Endothelial cell of umbilical vein (primary cell): ENCODE results near the gene LRP10. TPM values are rescaled to one million over a fixed set of nuclear protein-coding genes. Genes with fewer than 3 reads are reported as not detected.
"Not testable (repeated sequence)": the region's sequence is repeated elsewhere in the genome, so short reads cannot be mapped to it uniquely, and the experiment has no call there.

Experiments used
- BruUV-seq: library from RNA; stranded (reverse); fragments of 400-500 nt; replicated peaks from 2 replicates; lab custom pipeline; 2021; lab: Mats Ljungman, UMichigan
- CTCF ChIA-PET: fragments of 300-600, 350-600 bp; sonication (Branson Sonifier 250); formaldehyde crosslinking; loops from one replicate; lab custom pipeline; 2021; ENCODE audit warnings: antibody characterized with exemption, inconsistent platforms; lab: Charles Lee
- POLR2A ChIA-PET: fragments of 300-600, 350-600 bp; sonication (Branson Sonifier 250); formaldehyde crosslinking; loops from one replicate; lab custom pipeline; 2021; ENCODE audit warnings: antibody characterized with exemption, inconsistent platforms; lab: Charles Lee
- DNase-seq: peaks from one replicate; pipeline ENCODE4 v3.0.0-alpha.2; 2011; ENCODE audit warnings: low read depth, low spot score
- FAIRE-seq: peaks from 2 replicates; lab custom pipeline; 2011; peaks lifted over from hg19 to GRCh38; lab: Jason Lieb, UNC
- H2AFZ ChIP-seq: 2 replicates; pipeline ENCODE4 v1.6.0; 2012; ENCODE audit warnings: low read depth, low read length, control low read depth, inconsistent platforms
- H3K27ac ChIP-seq: 2 replicates; pipeline ENCODE4 v1.5.1; 2011; ENCODE audit warnings: low read depth, mild to moderate bottlenecking, control low read depth, low read length, moderate library complexity; ENCODE audit not compliant: insufficient read depth
- H3K27me3 ChIP-seq, 2 experiments: 2 replicates each; pipeline versions ENCODE4 v1.6.0 to v1.6.1; 2011; ENCODE audit warnings: low read length in 2 of 2, mixed read lengths in 1 of 2; ENCODE audit not compliant: control insufficient read depth in 2 of 2, insufficient read depth in 2 of 2
- H3K36me3 ChIP-seq, 2 experiments: 2 replicates in 1 of 2; 3 replicates in 1 of 2; pipeline ENCODE4 v1.5.1; 2011; ENCODE audit warnings: low read length in 2 of 2, mild to moderate bottlenecking in 1 of 2, moderate library complexity in 1 of 2; ENCODE audit not compliant: control insufficient read depth in 2 of 2, insufficient read depth in 2 of 2; ENCODE audit errors: extremely low read depth in 1 of 2
- H3K4me1 ChIP-seq: 3 replicates; pipeline ENCODE4 v1.5.1; 2011; ENCODE audit warnings: mild to moderate bottlenecking, low read length; ENCODE audit not compliant: control insufficient read depth, insufficient read depth; ENCODE audit errors: extremely low read depth
- H3K4me2 ChIP-seq: 2 replicates; pipeline ENCODE4 v1.6.1; 2011; ENCODE audit warnings: low read length, control low read depth, mixed read lengths; ENCODE audit not compliant: insufficient read depth
- H3K4me3 ChIP-seq, 3 experiments: fragments of 200-600 bp in 1 of 3; sonication (generic), shearing (Covaris generic) in 1 of 3; replicated peaks in 1 of 3; 2 replicates each; pipeline ENCODE4 v1.5.1; 2011 to 2016; ENCODE audit warnings: control low read depth in 3 of 3, low read length in 3 of 3, mild to moderate bottlenecking in 2 of 3, inconsistent platforms in 1 of 3, low read depth in 1 of 3, moderate library complexity in 1 of 3; ENCODE audit not compliant: insufficient read depth in 1 of 3
- H3K79me2 ChIP-seq: 2 replicates; pipeline ENCODE4 v1.6.0; 2012; ENCODE audit warnings: low read length, inconsistent platforms; ENCODE audit not compliant: control insufficient read depth, insufficient read depth
- H3K9ac ChIP-seq: replicated peaks from 2 replicates; pipeline ENCODE3; 2011; ENCODE audit warnings: low read length, control low read depth; ENCODE audit not compliant: insufficient read depth; ENCODE audit errors: extremely low read depth
- H3K9me1 ChIP-seq: replicated peaks from 3 replicates; pipeline ENCODE4 v1.6.0; 2011; ENCODE audit warnings: mild to moderate bottlenecking, low read length; ENCODE audit not compliant: control insufficient read depth, insufficient read depth; ENCODE audit errors: extremely low read depth
- H3K9me3 ChIP-seq: replicated peaks from 2 replicates; pipeline ENCODE4 v1.5.1; 2012; ENCODE audit warnings: low read length, inconsistent platforms; ENCODE audit not compliant: control insufficient read depth, insufficient read depth
- H4K20me1 ChIP-seq: replicated peaks from 2 replicates; pipeline ENCODE3; 2011; ENCODE audit warnings: mild to moderate bottlenecking, low read length; ENCODE audit not compliant: control insufficient read depth, insufficient read depth; ENCODE audit errors: extremely low read depth
- FOS ChIP-seq: IDR thresholded peaks from 2 replicates; pipeline ENCODE4 v1.6.1; 2011; ENCODE audit warnings: mild to moderate bottlenecking, low read length, moderate library complexity, borderline replicate concordance; ENCODE audit not compliant: insufficient read depth
- GATA2 ChIP-seq: IDR thresholded peaks from 2 replicates; pipeline ENCODE4 v1.7.0; 2011; ENCODE audit warnings: low read depth, mild to moderate bottlenecking, moderate library complexity, mixed read lengths, low read length; ENCODE audit not compliant: insufficient read length, insufficient read depth
- JUN ChIP-seq: IDR thresholded peaks from 2 replicates; pipeline ENCODE4 v1.6.1; 2011; ENCODE audit warnings: borderline replicate concordance, low read depth; ENCODE audit not compliant: insufficient read length, insufficient read depth
- POLR2A ChIP-seq: IDR thresholded peaks from 2 replicates; pipeline ENCODE4 v1.6.1; 2012; ENCODE audit warnings: low read depth, mild to moderate bottlenecking, control low read depth, low read length
- POLR2AphosphoS5 ChIP-seq: IDR thresholded peaks from 2 replicates; pipeline ENCODE4 v1.6.1; 2012; ENCODE audit warnings: low read depth, mild to moderate bottlenecking, control low read depth, low read length, moderate library complexity; ENCODE audit not compliant: insufficient read depth
- dilution Hi-C: fragments of 300-500 bp; cut with MboI; formaldehyde crosslinking; loops from one replicate; pipeline ENCODE4 v1.15.0; 2019; ENCODE audit warnings: low sequenced_read_pairs; ENCODE audit not compliant: extremely low pct_ligation_motif_present
- intact Hi-C: fragments of 100-400 bp; cut with micrococcal nuclease; formaldehyde crosslinking; loops from one replicate; pipeline ENCODE4 v1.10.0; 2022
- polyA plus RNA-seq, 4 experiments: library from polyadenylated mRNA; depleted of rRNA in 3 of 4; stranded (reverse) in 3 of 4; unstranded in 1 of 4; fragments of >200 nt; gene quantifications; 2 replicates each; pipeline versions ENCODE4 v1.2.1 to v1.2.3, GENCODE V29; 2011 to 2012; ENCODE audit warnings: missing spikeins in 1 of 4
- total RNA-seq: library from RNA; stranded (reverse); gene quantifications from 2 replicates; pipeline ENCODE4 v1.2.3, GENCODE V29; 2021

The LRP10 gene
- total and polyA plus RNA-seq, 2 donors (not counting 3 experiments of a cell fraction or from before 2014, with no cell fraction given) = 123 to 157 TPM

GRCh38 chr14:22824711-22825359 lies 46.7 kb upstream of the LRP10 start:
- H3K4me2 ChIP-seq = peak overlapping the region; percentile 73
- H3K79me2 ChIP-seq = peaks cover 2% of the 10 kb centered on the region
- no peak overlapping the region for H3K4me3 ChIP-seq
- ChIA-PET CTCF (interaction anchor here (1.2 to 6.9 kb wide), 8 partner anchors 9 to 266 kb away, joined by 4 to 313 read pairs (median 44); partner anchors contain the start of gene MMP14), POLR2A (no interaction called here)
- intact Hi-C loops = loop anchor here (10.0 kb wide), 1 partner anchor 230 kb away; the partner anchor contains the start of gene CDH24
- peak; percentile 89 for DNase-seq
- no peaks in the 10 kb centered on the region for H3K9me3 ChIP-seq
- no peaks in the 10 kb centered on the region for H3K9me1 ChIP-seq
- no peaks in the 10 kb centered on the region for H4K20me1 ChIP-seq
- H3K36me3 ChIP-seq = no peaks in the 10 kb centered on the region
- TSS peak; percentile 73 for BruUV-seq
- FAIRE-seq = peak; percentile 97
- dilution Hi-C loops = no loop called here
- H3K4me1 ChIP-seq = peaks cover 30% of the 10 kb centered on the region
- H3K27me3 ChIP-seq = no peaks in the 10 kb centered on the region
- peak overlapping the region; percentile 94 for H3K27ac ChIP-seq
- H3K9ac ChIP-seq = peak overlapping the region; percentile 67
- TF ChIP-seq GATA2 = no peak
- peak; percentile 26 for TF ChIP-seq POLR2A
- TF ChIP-seq POLR2AphosphoS5 = peak; percentile 58
- TF ChIP-seq JUN = peak; percentile 80
- TF ChIP-seq FOS = peak; percentile 79
- peak overlapping the region; percentile 57 for H2AFZ ChIP-seq

DNA sequence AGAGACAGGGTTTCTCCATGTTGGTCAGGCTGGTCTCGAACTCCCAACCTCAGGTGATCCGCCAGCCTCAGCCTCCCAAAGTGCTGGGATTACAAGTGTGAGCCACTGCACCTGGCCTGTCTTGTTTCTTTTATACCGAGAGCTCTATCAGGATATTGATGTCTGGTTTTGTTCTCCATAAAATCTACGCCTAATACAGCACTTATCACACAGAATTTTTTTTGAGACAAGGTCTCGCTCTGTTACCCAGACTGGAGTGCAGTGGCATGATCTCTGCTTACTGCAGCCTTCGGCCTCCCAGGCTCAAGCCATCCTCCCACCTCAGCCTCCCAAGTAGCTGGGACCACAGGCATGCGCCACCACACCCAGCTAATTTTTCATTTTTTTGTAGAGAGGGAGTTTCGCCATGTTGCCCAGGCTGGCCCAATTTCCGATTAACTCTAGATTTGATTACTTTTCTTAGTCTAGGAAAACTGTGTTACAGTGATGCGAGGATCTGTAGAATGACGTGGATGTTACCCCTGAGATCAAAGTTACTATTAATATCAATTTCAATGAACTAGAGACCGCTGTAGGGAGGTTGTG lies 42.4 kb upstream of the LRP10 start:
- BruUV-seq = TSS peak; percentile 59
- CTCF ChIA-PET = interaction anchor here (0.7 to 12.5 kb wide), 2 partner anchors 22 kb away, joined by 3 to 214 read pairs; no protein-coding TSS in a partner anchor
- H3K27me3 ChIP-seq, FAIRE-seq, H3K9me3 ChIP-seq, H3K36me3 ChIP-seq, dilution Hi-C loops, DNase-seq, POLR2A ChIA-PET, H3K9me1 ChIP-seq, H4K20me1 ChIP-seq: not testable (repeated sequence)
- peak overlapping the region; percentile 98 for H3K9ac ChIP-seq
- peak overlapping the region; percentile 95 for H3K4me2 ChIP-seq
- peaks cover 22% of the 10 kb centered on the region for H3K79me2 ChIP-seq
- H3K27ac ChIP-seq = peak overlapping the region; percentile 92
- peak overlapping the region; percentile 87 for H2AFZ ChIP-seq
- peak overlapping the region in 2 of 3 experiments; percentile 68 to 97 for H3K4me3 ChIP-seq
- intact Hi-C loops = loop anchor here (10.0 kb wide), 1 partner anchor 226 kb away; the partner anchor contains the start of gene CDH24
- H3K4me1 ChIP-seq = peaks cover 33% of the 10 kb centered on the region
